Measurements from ENCODE around the gene DPM1. TPM values are rescaled to one million over a fixed set of nuclear protein-coding genes. Genes with fewer than 3 reads are reported as not detected.

DPM1 gene
- 10 to 100 TPM; 77.6 to 80.8 TPM for total RNA-seq

- ChIA-PET CTCF (interaction anchor here (0.6 to 2.7 kb wide), 8 partner anchors 15 to 165 kb away, joined by 3 to 16 read pairs (median 6); partner anchors contain the start of genes ADNP and BCAS4), POLR2A (interaction anchor here (0.7 to 2.8 kb wide), 7 partner anchors 21 to 168 kb away, joined by 3 to 44 read pairs (median 4); partner anchors contain the start of genes ADNP and BCAS4)
Observed at GRCh38 chr20:50957798-50958614, at the start of gene DPM1. TSS of gene DPM1 (minus strand) at chr20:50958532. CDS start at chr20:50958523, 9 bp downstream.

GRCh38 chr20:51005214-51005613, 46.9 kb upstream of the DPM1 start:
- ChIA-PET CTCF (no interaction called here), POLR2A (interaction anchor here (0.6 kb wide), 1 partner anchor 902 kb away, joined by 6 read pairs; no protein-coding TSS in a partner anchor)

GRCh38 chr20:51004781-51005180, 46.4 kb upstream of the DPM1 start:
- POLR2A ChIA-PET: interaction anchor here (0.6 kb wide), 1 partner anchor 903 kb away, joined by 6 read pairs; no protein-coding TSS in a partner anchor
- CTCF ChIA-PET: no interaction called here

- POLR2A ChIA-PET: interaction anchor here (0.6 kb wide), 1 partner anchor 903 kb away, joined by 6 read pairs; no protein-coding TSS in a partner anchor
- CTCF ChIA-PET: no interaction called here
Observed at GRCh38 chr20:51004305-51004727, 46.0 kb upstream of the DPM1 start.

GRCh38 chr20:51003753-51004152, 45.4 kb upstream of the DPM1 start:
- CTCF ChIA-PET: interaction anchor here (0.7 kb wide), 1 partner anchor 12 kb away, joined by 3 read pairs; no protein-coding TSS in a partner anchor
- POLR2A ChIA-PET: no interaction called here

GRCh38 chr20:51002633-51003032, 44.3 kb upstream of the DPM1 start:
- POLR2A ChIA-PET: no interaction called here
- CTCF ChIA-PET: interaction anchor here (1.6 kb wide), 1 partner anchor 316 kb away, joined by 3 read pairs; no protein-coding TSS in a partner anchor

- ChIA-PET POLR2A (no interaction called here), CTCF (interaction anchor here (0.6 to 1.6 kb wide), 2 partner anchors 317 to 1936 kb away, joined by 3 read pairs; no protein-coding TSS in a partner anchor)
Observed at GRCh38 chr20:51001430-51002265, 43.3 kb upstream of the DPM1 start.

GRCh38 chr20:50999355-50999754, 41.0 kb upstream of the DPM1 start:
- ChIA-PET POLR2A (no interaction called here), CTCF (no interaction called here)

- CTCF ChIA-PET: interaction anchor here (1.2 to 2.0 kb wide), 2 partner anchors 9 to 19 kb away, joined by 3 to 6 read pairs; no protein-coding TSS in a partner anchor
- POLR2A ChIA-PET: no interaction called here
Observed at GRCh38 chr20:50996901-50997865, 38.9 kb upstream of the DPM1 start.

- ChIA-PET POLR2A (no interaction called here), CTCF (interaction anchor here (0.7 to 1.0 kb wide), 3 partner anchors 8 to 282 kb away, joined by 3 to 5 read pairs (median 3); no protein-coding TSS in a partner anchor)
Observed at GRCh38 chr20:50995506-50995905, 37.2 kb upstream of the DPM1 start.

GRCh38 chr20:50993876-50994275, 35.5 kb upstream of the DPM1 start:
- POLR2A ChIA-PET: no interaction called here
- CTCF ChIA-PET: interaction anchor here (2.6 to 9.3 kb wide), 3 partner anchors 12 to 332 kb away, joined by 12 to 105 read pairs (median 18); no protein-coding TSS in a partner anchor

GRCh38 chr20:50992733-50993457, 34.6 kb upstream of the DPM1 start:
- ChIA-PET POLR2A (no interaction called here), CTCF (interaction anchor here (0.6 to 9.3 kb wide), 15 partner anchors 11 to 394 kb away, joined by 3 to 105 read pairs (median 3); partner anchors contain the start of gene BCAS4)

- CTCF ChIA-PET: interaction anchor here (0.6 to 9.3 kb wide), 13 partner anchors 11 to 395 kb away, joined by 3 to 105 read pairs (median 3); partner anchors contain the start of gene BCAS4
- POLR2A ChIA-PET: no interaction called here
Observed at GRCh38 chr20:50992336-50992732, 34.0 kb upstream of the DPM1 start.

- CTCF ChIA-PET: interaction anchor here (4.6 to 9.3 kb wide), 2 partner anchors 315 to 335 kb away, joined by 18 to 105 read pairs; no protein-coding TSS in a partner anchor
- POLR2A ChIA-PET: interaction anchor here (0.7 kb wide), 1 partner anchor 333 kb away, joined by 11 read pairs; no protein-coding TSS in a partner anchor
Observed at GRCh38 chr20:50991076-50991475, 32.7 kb upstream of the DPM1 start.

GRCh38 chr20:50987493-50988210, 29.3 kb upstream of the DPM1 start:
- POLR2A ChIA-PET: no interaction called here
- CTCF ChIA-PET: interaction anchor here (0.6 to 9.3 kb wide), 31 partner anchors 8 to 1204 kb away, joined by 3 to 105 read pairs (median 4); partner anchors contain the start of genes BCAS4 and ZFP64

GRCh38 chr20:50983321-50983720, 25.0 kb upstream of the DPM1 start:
- ChIA-PET CTCF (interaction anchor here (0.7 to 3.4 kb wide), 3 partner anchors 47 to 942 kb away, joined by 3 to 25 read pairs (median 4); no protein-coding TSS in a partner anchor), POLR2A (no interaction called here)

- ChIA-PET CTCF (interaction anchor here (1.4 to 3.4 kb wide), 5 partner anchors 11 to 324 kb away, joined by 3 to 25 read pairs (median 7); partner anchors contain the start of gene BCAS4), POLR2A (interaction anchor here (1.5 kb wide), 1 partner anchor 187 kb away, joined by 3 read pairs; the partner anchor contains the start of gene BCAS4)
Observed at GRCh38 chr20:50982363-50982762, 24.0 kb upstream of the DPM1 start.

Data from activated CD8-positive, alpha-beta memory T cell treated with anti-CD3 and anti-CD28 coated beads for 36 hours (primary cell).